ENCODE results near the gene SMAD6. TPM values are rescaled to one million over a fixed set of nuclear protein-coding genes. Genes with fewer than 3 reads are reported as not detected.

Gene SMAD6
- total RNA-seq, 1 experiment from 2014 or later: 19.9 TPM

- intact Hi-C loops (cut with micrococcal nuclease): no loop called here
- Histone ChIP-seq H3K27ac (ENCODE audit: low read length) (no peak overlapping the region), H3K4me3 (ENCODE audit: low read length) (no peak overlapping the region), H3K9me2 (replicated peaks; ENCODE audit: low read length) (no peaks in the 10 kb centered on the region), H3F3A (ENCODE audit: low read length, unreplicated experiment) (no peaks in the 10 kb centered on the region), H3K9ac (ENCODE audit: low read length) (no peak overlapping the region), H3K27me3 (ENCODE audit: low read length) (no peaks in the 10 kb centered on the region), H3K36me3 (ENCODE audit: low read depth, low read length) (no peaks in the 10 kb centered on the region), H3K4me2 (ENCODE audit: low read length) (no peak overlapping the region), H2AFZ (ENCODE audit: low read length) (no peak overlapping the region), H3K4me1 (ENCODE audit: insufficient read depth, low read length) (no peaks in the 10 kb centered on the region), H3K9me3 (ENCODE audit: low read length) (no peaks in the 10 kb centered on the region), H3K79me2 (ENCODE audit: low read length) (no peaks in the 10 kb centered on the region), H4K20me1 (ENCODE audit: low read length) (no peaks in the 10 kb centered on the region)
- TF ChIP-seq, protein P1, sequence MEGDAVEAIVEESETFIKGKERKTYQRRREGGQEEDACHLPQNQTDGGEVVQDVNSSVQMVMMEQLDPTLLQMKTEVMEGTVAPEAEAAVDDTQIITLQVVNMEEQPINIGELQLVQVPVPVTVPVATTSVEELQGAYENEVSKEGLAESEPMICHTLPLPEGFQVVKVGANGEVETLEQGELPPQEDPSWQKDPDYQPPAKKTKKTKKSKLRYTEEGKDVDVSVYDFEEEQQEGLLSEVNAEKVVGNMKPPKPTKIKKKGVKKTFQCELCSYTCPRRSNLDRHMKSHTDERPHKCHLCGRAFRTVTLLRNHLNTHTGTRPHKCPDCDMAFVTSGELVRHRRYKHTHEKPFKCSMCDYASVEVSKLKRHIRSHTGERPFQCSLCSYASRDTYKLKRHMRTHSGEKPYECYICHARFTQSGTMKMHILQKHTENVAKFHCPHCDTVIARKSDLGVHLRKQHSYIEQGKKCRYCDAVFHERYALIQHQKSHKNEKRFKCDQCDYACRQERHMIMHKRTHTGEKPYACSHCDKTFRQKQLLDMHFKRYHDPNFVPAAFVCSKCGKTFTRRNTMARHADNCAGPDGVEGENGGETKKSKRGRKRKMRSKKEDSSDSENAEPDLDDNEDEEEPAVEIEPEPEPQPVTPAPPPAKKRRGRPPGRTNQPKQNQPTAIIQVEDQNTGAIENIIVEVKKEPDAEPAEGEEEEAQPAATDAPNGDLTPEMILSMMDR (conservative IDR thresholded peaks at IDR 0.05; ENCODE audit: low read depth, low read length): no peak
- TF ChIP-seq EZH2phosphoT487 (IDR thresholded peaks at IDR 0.05; ENCODE audit: borderline replicate concordance, low read length) (no peak), EZH2 (IDR thresholded peaks at IDR 0.05; ENCODE audit: low read length, unreplicated experiment) (no peak)
- POLR2A ChIA-PET (ENCODE audit: unreplicated experiment): no interaction called here
- no peak for DNase-seq
- no TSS peak for BruUV-seq (replicated peaks)
- CTCF ChIA-PET: no interaction called here
- ATAC-seq: no peak
Measured at GRCh38 chr15:66786708-66787488, 84.9 kb downstream of the SMAD6 start.

DNA sequence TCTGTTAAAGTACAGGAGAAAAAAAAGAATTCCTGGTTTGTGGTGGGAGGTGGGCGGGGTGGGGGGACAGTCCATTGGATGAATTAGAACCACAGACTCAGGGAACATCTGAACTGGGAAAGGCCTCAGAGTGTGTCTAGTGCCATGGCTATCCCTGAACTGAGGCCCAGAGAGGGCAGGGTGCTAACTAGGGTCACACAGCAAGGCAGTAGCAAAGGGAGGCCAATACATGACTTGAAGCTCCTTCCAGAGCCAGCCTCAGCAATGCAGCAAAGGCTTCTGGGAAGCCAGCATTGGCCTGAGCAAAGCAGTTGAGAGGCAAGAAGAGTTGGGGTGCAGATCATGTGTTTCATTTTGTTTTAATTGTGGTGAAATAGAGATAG lies 85.4 kb downstream of the SMAD6 start:
- no peak overlapping the region for H3K27ac ChIP-seq (ENCODE audit: low read length)
- POLR2A ChIA-PET (ENCODE audit: unreplicated experiment): no interaction called here
- no peaks in the 10 kb centered on the region for H3K4me1 ChIP-seq (ENCODE audit: insufficient read depth, low read length)

DNA sequence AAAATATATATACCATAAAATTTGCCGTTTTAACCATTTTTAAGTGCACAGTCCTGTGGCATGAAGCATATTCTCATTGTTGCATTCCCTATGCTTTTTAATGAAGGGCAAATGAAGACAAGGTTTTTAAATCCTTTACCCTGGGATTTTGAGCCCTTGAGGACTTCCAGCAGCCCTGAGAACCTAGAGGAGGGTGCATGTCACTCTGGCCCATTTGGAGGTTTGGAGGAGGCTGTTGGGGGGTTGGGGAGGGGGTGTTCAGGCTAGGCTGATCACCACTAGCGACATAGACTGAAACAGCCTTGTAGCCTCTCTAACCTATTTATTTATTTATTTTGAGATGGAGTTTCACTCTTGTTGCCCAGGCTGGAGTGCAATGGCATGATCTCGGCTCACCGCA lies 86.0 kb downstream of the SMAD6 start:
- BruUV-seq (replicated peaks): no TSS peak
- CTCF ChIA-PET: no interaction called here
- DNase-seq: no peak
- H3K36me3 ChIP-seq (ENCODE audit: low read depth, low read length): no peaks in the 10 kb centered on the region
- no peak overlapping the region for H3K27ac ChIP-seq (ENCODE audit: low read length)
- no peaks in the 10 kb centered on the region for H3K79me2 ChIP-seq (ENCODE audit: low read length)
- no peak for TF ChIP-seq EZH2 (IDR thresholded peaks at IDR 0.05; ENCODE audit: low read length, unreplicated experiment)
- no peak for TF ChIP-seq EZH2phosphoT487 (IDR thresholded peaks at IDR 0.05; ENCODE audit: borderline replicate concordance, low read length)
- no peak overlapping the region for H2AFZ ChIP-seq (ENCODE audit: low read length)
- H3K27me3 ChIP-seq (ENCODE audit: low read length): no peaks in the 10 kb centered on the region
- no peaks in the 10 kb centered on the region for H3K4me1 ChIP-seq (ENCODE audit: insufficient read depth, low read length)
- H3K9ac ChIP-seq (ENCODE audit: low read length): no peak overlapping the region
- no peaks in the 10 kb centered on the region for H4K20me1 ChIP-seq (ENCODE audit: low read length)
- no peak overlapping the region for H3K4me2 ChIP-seq (ENCODE audit: low read length)
- H3K4me3 ChIP-seq (ENCODE audit: low read length): no peak overlapping the region
- intact Hi-C loops (cut with micrococcal nuclease): no loop called here
- H3K9me3 ChIP-seq (ENCODE audit: low read length): no peaks in the 10 kb centered on the region
- H3K9me2 ChIP-seq (replicated peaks; ENCODE audit: low read length): no peaks in the 10 kb centered on the region
- ATAC-seq: no peak
- H3F3A ChIP-seq (ENCODE audit: low read length, unreplicated experiment): no peaks in the 10 kb centered on the region
- POLR2A ChIA-PET (ENCODE audit: unreplicated experiment): no interaction called here

More for the DNA sequence above, 85.4 kb downstream of the SMAD6 start:
- Histone ChIP-seq H3K36me3 (ENCODE audit: low read depth, low read length) (no peaks in the 10 kb centered on the region), H2AFZ (ENCODE audit: low read length) (no peak overlapping the region), H3K9me2 (replicated peaks; ENCODE audit: low read length) (no peaks in the 10 kb centered on the region), H3F3A (ENCODE audit: low read length, unreplicated experiment) (no peaks in the 10 kb centered on the region), H3K4me2 (ENCODE audit: low read length) (no peak overlapping the region), H3K27me3 (ENCODE audit: low read length) (no peaks in the 10 kb centered on the region), H3K9me3 (ENCODE audit: low read length) (no peaks in the 10 kb centered on the region), H3K4me3 (ENCODE audit: low read length) (no peak overlapping the region), H3K9ac (ENCODE audit: low read length) (no peak overlapping the region), H4K20me1 (ENCODE audit: low read length) (no peaks in the 10 kb centered on the region), H3K79me2 (ENCODE audit: low read length) (no peaks in the 10 kb centered on the region)
- TF ChIP-seq, protein P1 (conservative IDR thresholded peaks at IDR 0.05; ENCODE audit: low read depth, low read length): no peak
- TF ChIP-seq EZH2 (IDR thresholded peaks at IDR 0.05; ENCODE audit: low read length, unreplicated experiment): no peak
- no peak for TF ChIP-seq EZH2phosphoT487 (IDR thresholded peaks at IDR 0.05; ENCODE audit: borderline replicate concordance, low read length)
- intact Hi-C loops (cut with micrococcal nuclease): no loop called here
- no peak for ATAC-seq
- CTCF ChIA-PET: no interaction called here
- BruUV-seq (replicated peaks): no TSS peak
- DNase-seq: no peak
